ENCODE data around the gene SPAG9. TPM values are rescaled to one million over a fixed set of nuclear protein-coding genes. Genes with fewer than 3 reads are reported as not detected.

Gene SPAG9
- total and polyA plus RNA-seq, 2 of the 8 experiments (the other 6 are each of a cell fraction or from before 2014, with no cell fraction given), result 9.8 to 63.8 TPM

- no peak overlapping the region for H2BK15ac ChIP-seq (ENCODE audit: low read length)
- H2AFZ ChIP-seq (ENCODE audit: low read length), result no peak overlapping the region
- no peak for TF ChIP-seq ZNF274 (IDR thresholded peaks at IDR 0.05; ENCODE audit: borderline replicate concordance, extremely low read depth, low read length)
- DNase-seq (ENCODE audit: low read depth in 1 of 2, low spot score in 2 of 2) (no peak), FAIRE-seq (no peak)
- H4K8ac ChIP-seq (ENCODE audit: extremely low read depth, insufficient read depth, low read length), result no peak overlapping the region
- H4K20me1 ChIP-seq (replicated peaks in 1 of 2; ENCODE audit: control insufficient read depth in 1 of 2, insufficient read depth in 2 of 2, low read length in 2 of 2), result peaks cover 0 to 2% of the 10 kb centered on the region in 2 experiments
- no peak overlapping the region for H2BK12ac ChIP-seq (ENCODE audit: low read depth, low read length)
- no peak overlapping the region for H3K23ac ChIP-seq (ENCODE audit: insufficient read length)
- peaks cover 2 to 4% (median 3%) of the 10 kb centered on the region in 4 experiments; a peak in 4 of 7 replicates for H3K4me1 ChIP-seq (replicated peaks in 1 of 4; ENCODE audit: control insufficient read depth in 3 of 4, insufficient read depth in 4 of 4, low read length in 3 of 4)
- H4K91ac ChIP-seq (replicated peaks; ENCODE audit: insufficient read length, low read length), result no peak overlapping the region
- no peaks in the 10 kb centered on the region; the same call in 1 of the 2 replicates for H3K23me2 ChIP-seq (ENCODE audit: low read depth, low read length)
- H2AK5ac ChIP-seq (ENCODE audit: low read depth, low read length), result no peak overlapping the region
- no peak overlapping the region for H3K4me2 ChIP-seq (ENCODE audit: insufficient read depth in 1 of 2, low read depth in 2 of 2, low read length in 2 of 2)
- ChIA-PET CTCF (ENCODE audit: partially characterized antibody) (interaction anchor here (1.2 to 10.2 kb wide), 4 partner anchors 12 to 59 kb away, joined by 3 to 147 read pairs (median 5); no protein-coding TSS in a partner anchor), POLR2A (ENCODE audit: partially characterized antibody) (no interaction called here)
- H2BK120ac ChIP-seq (replicated peaks; ENCODE audit: low read depth, low read length), result no peak overlapping the region
- no peaks in the 10 kb centered on the region; the same call in 1 of the 2 replicates for H3K79me1 ChIP-seq (ENCODE audit: low read depth, low read length)
- peaks cover 0 to 27% of the 10 kb centered on the region in 2 experiments; a peak in 2 of 4 replicates for H3K79me2 ChIP-seq (ENCODE audit: control insufficient read depth in 1 of 2, insufficient read depth in 2 of 2, low read length in 2 of 2)
- H3K27ac ChIP-seq (ENCODE audit: low read depth, low read length), result no peak overlapping the region
- no peaks in the 10 kb centered on the region for H3K36me3 ChIP-seq (ENCODE audit: control insufficient read depth in 2 of 4, insufficient read depth in 4 of 4, low read length in 3 of 4)
- no peak overlapping the region for H3K9ac ChIP-seq (replicated peaks in 1 of 4; ENCODE audit: extremely low read depth in 1 of 4, low read depth in 3 of 4, low read length in 3 of 4)
- H2BK5ac ChIP-seq (ENCODE audit: low read depth, low read length), result no peak overlapping the region
- no peak overlapping the region for H3K14ac ChIP-seq (ENCODE audit: insufficient read length)
- 100% methylated on average over 3 of the region's 5 CpGs; no CpG with 5 or more reads in 1 of the 2 experiments for WGBS, 2 experiments (ENCODE audit: extremely low coverage in 1 of 2, insufficient coverage in 1 of 2, insufficient read length in 1 of 2, insufficient replicate concordance in 2 of 2, low coverage in 1 of 2, low lambda C conversion rate in 2 of 2, missing lambda C conversion rate in 1 of 2)
- no peak overlapping the region for H3K18ac ChIP-seq (ENCODE audit: extremely low read depth, low read length)
- H3K27me3 ChIP-seq (replicated peaks in 1 of 4; ENCODE audit: control insufficient read depth in 3 of 4, extremely low read depth in 1 of 4, insufficient read depth in 3 of 4, low read length in 3 of 4), result no peaks in the 10 kb centered on the region
- no peak overlapping the region for H3K56ac ChIP-seq (replicated peaks; ENCODE audit: insufficient read length, low read depth, low read length)
- no peak overlapping the region for H2BK20ac ChIP-seq (ENCODE audit: low read length)
- H3K4me3 ChIP-seq (ENCODE audit: extremely low read depth in 1 of 4, insufficient read depth in 2 of 4, low read depth in 3 of 4, low read length in 4 of 4), result no peak overlapping the region
- no peaks in the 10 kb centered on the region for H3K9me3 ChIP-seq (ENCODE audit: insufficient read depth in 2 of 2, low read depth in 1 of 2, low read length in 1 of 2)
- no peak overlapping the region for H4K5ac ChIP-seq (ENCODE audit: insufficient read length, low read depth, low read length)
- no peak overlapping the region for H3K4ac ChIP-seq (replicated peaks; ENCODE audit: insufficient read length, low read depth, low read length)
Measured at GRCh38 chr17:51060396-51060795, 60.3 kb downstream of the SPAG9 start.

All from H1 (cell line).